Activated CD4-positive, alpha-beta T cell treated with anti-CD3 and anti-CD28 coated beads, Interleukin-2, amount 10 ng/mL, durations not matched to agents 24 days and 14 days (primary cell): ENCODE results near the gene NPL. TPM values are rescaled to one million over a fixed set of nuclear protein-coding genes. Genes with fewer than 3 reads are reported as not detected.
A peak's percentile ranks its signal among the peaks of the same experiment; 100 is the strongest.

Experiments used
- DNase-seq: peaks from one replicate; pipeline ENCODE4 v3.0.0; 2022
- H3K27ac Mint-ChIP-seq: one replicate; pipeline ENCODE4 v1.8.0; 2022; ENCODE audit warnings: mild to moderate bottlenecking, mixed read lengths
- H3K27me3 Mint-ChIP-seq: one replicate; pipeline ENCODE4 v1.8.0; 2022; ENCODE audit warnings: mixed read lengths
- H3K36me3 Mint-ChIP-seq: one replicate; pipeline ENCODE4 v1.8.0; 2022; ENCODE audit warnings: low read depth, mild to moderate bottlenecking, mixed read lengths
- H3K4me1 Mint-ChIP-seq: one replicate; pipeline ENCODE4 v1.8.0; 2021; ENCODE audit warnings: mixed read lengths
- H3K4me3 Mint-ChIP-seq: one replicate; pipeline ENCODE4 v1.8.0; 2022; ENCODE audit warnings: mild to moderate bottlenecking, moderate library complexity, mixed read lengths
- H3K9me3 Mint-ChIP-seq: one replicate; pipeline ENCODE4 v1.8.0; 2021; ENCODE audit warnings: mixed read lengths
- intact Hi-C: fragments of 100-400 bp; cut with micrococcal nuclease; formaldehyde crosslinking; loops from one replicate; pipeline ENCODE4 v1.15.1; 2023
- total RNA-seq: library from RNA; stranded (reverse); gene quantifications from 2 replicates; pipeline ENCODE4 v1.2.3, GENCODE V29; 2022

NPL gene
- total RNA-seq, 1 donor from 2014 or later, result 5.5 TPM

- intact Hi-C loops, result no loop called here
- DNase-seq, result no peak
- Mint-ChIP-seq H3K4me3 (no peak overlapping the region), H3K4me1 (peaks cover 5% of the 10 kb centered on the region), H3K36me3 (peaks cover 1% of the 10 kb centered on the region), H3K27ac (no peak overlapping the region), H3K27me3 (no peaks in the 10 kb centered on the region), H3K9me3 (no peaks in the 10 kb centered on the region)
Measured at GRCh38 chr1:182816863-182817262, 27.3 kb downstream of the NPL start.

GRCh38 chr1:182817802-182818201 lies 28.2 kb downstream of the NPL start:
- intact Hi-C loops, result no loop called here
- no peak for DNase-seq
- no peaks in the 10 kb centered on the region for H3K9me3 Mint-ChIP-seq
- peaks cover 1% of the 10 kb centered on the region for H3K36me3 Mint-ChIP-seq
- no peak overlapping the region for H3K4me3 Mint-ChIP-seq
- no peaks in the 10 kb centered on the region for H3K27me3 Mint-ChIP-seq
- H3K4me1 Mint-ChIP-seq, result peaks cover 5% of the 10 kb centered on the region
- no peak overlapping the region for H3K27ac Mint-ChIP-seq

- DNase-seq, result no peak
- peaks cover under 1% of the 10 kb centered on the region for H3K36me3 Mint-ChIP-seq
- H3K9me3 Mint-ChIP-seq, result no peaks in the 10 kb centered on the region
- peaks cover 5% of the 10 kb centered on the region for H3K4me1 Mint-ChIP-seq
- peaks cover 2% of the 10 kb centered on the region for H3K27me3 Mint-ChIP-seq
- no peak overlapping the region for H3K4me3 Mint-ChIP-seq
- H3K27ac Mint-ChIP-seq, result no peak overlapping the region
- intact Hi-C loops, result no loop called here
Measured at GRCh38 chr1:182823220-182823619, 33.6 kb downstream of the NPL start.

- H3K9me3 Mint-ChIP-seq, result no peaks in the 10 kb centered on the region
- no peak for DNase-seq
- no peaks in the 10 kb centered on the region for H3K36me3 Mint-ChIP-seq
- H3K4me3 Mint-ChIP-seq, result no peak overlapping the region
- no peaks in the 10 kb centered on the region for H3K4me1 Mint-ChIP-seq
- intact Hi-C loops, result no loop called here
- no peak overlapping the region for H3K27ac Mint-ChIP-seq
- peaks cover 4% of the 10 kb centered on the region for H3K27me3 Mint-ChIP-seq
Measured at GRCh38 chr1:182826892-182827291, 37.3 kb downstream of the NPL start.

GRCh38 chr1:182829285-182829932 lies 39.8 kb downstream of the NPL start:
- peaks cover 4% of the 10 kb centered on the region for H3K27me3 Mint-ChIP-seq
- no peaks in the 10 kb centered on the region for H3K36me3 Mint-ChIP-seq

GRCh38 chr1:182833271-182833670 lies 43.7 kb downstream of the NPL start:
- peaks cover 3% of the 10 kb centered on the region for H3K27me3 Mint-ChIP-seq
- H3K4me1 Mint-ChIP-seq, result peaks cover 1% of the 10 kb centered on the region
- H3K4me3 Mint-ChIP-seq, result no peak overlapping the region
- no peak for DNase-seq
- intact Hi-C loops, result loop anchor here (10.0 kb wide), 1 partner anchor 802 kb away; the partner anchor contains the start of gene ARPC5
- no peaks in the 10 kb centered on the region for H3K36me3 Mint-ChIP-seq
- no peaks in the 10 kb centered on the region for H3K9me3 Mint-ChIP-seq
- no peak overlapping the region for H3K27ac Mint-ChIP-seq

More at GRCh38 chr1:182829285-182829932, 39.8 kb downstream of the NPL start:
- Mint-ChIP-seq H3K27ac (no peak overlapping the region), H3K9me3 (no peaks in the 10 kb centered on the region), H3K4me3 (no peak overlapping the region), H3K4me1 (no peaks in the 10 kb centered on the region)
- DNase-seq, result no peak
- intact Hi-C loops, result no loop called here

- H3K27me3 Mint-ChIP-seq, result peaks cover 4% of the 10 kb centered on the region
- intact Hi-C loops, result loop anchor here (10.0 kb wide), 1 partner anchor 800 kb away; the partner anchor contains the start of gene ARPC5
- no peak overlapping the region for H3K27ac Mint-ChIP-seq
- no peak overlapping the region for H3K4me3 Mint-ChIP-seq
- H3K4me1 Mint-ChIP-seq, result peaks cover 8% of the 10 kb centered on the region
- H3K9me3 Mint-ChIP-seq, result no peaks in the 10 kb centered on the region
- H3K36me3 Mint-ChIP-seq, result peaks cover 2% of the 10 kb centered on the region
- DNase-seq, result no peak
Measured at GRCh38 chr1:182834326-182834725, 44.8 kb downstream of the NPL start.

- Mint-ChIP-seq H3K4me3 (no peak overlapping the region), H3K36me3 (peaks cover 13% of the 10 kb centered on the region), H3K27me3 (peaks cover 4% of the 10 kb centered on the region), H3K27ac (no peak overlapping the region), H3K9me3 (no peaks in the 10 kb centered on the region), H3K4me1 (peaks cover 14% of the 10 kb centered on the region)
- intact Hi-C loops, result loop anchor here (10.0 kb wide), 1 partner anchor 799 kb away; the partner anchor contains the start of gene ARPC5
- no peak for DNase-seq
Measured at GRCh38 chr1:182835806-182836205, 46.2 kb downstream of the NPL start.

- DNase-seq, result peak; percentile 99
- H3K4me3 Mint-ChIP-seq, result peak within 1 kb of the TSS; percentile 92
- intact Hi-C loops, result loop anchor here (1.0 to 10.0 kb wide), 6 partner anchors 50 to 795 kb away; partner anchors contain the start of genes ARPC5, GLUL and NPL
- no peaks in the 10 kb centered on the region for H3K9me3 Mint-ChIP-seq
- peaks cover 37% of the 10 kb centered on the region for H3K4me1 Mint-ChIP-seq
- peak within 1 kb of the TSS; percentile 94 for H3K27ac Mint-ChIP-seq
- peaks cover 42% of the 10 kb centered on the region for H3K36me3 Mint-ChIP-seq
- H3K27me3 Mint-ChIP-seq, result peaks cover 3% of the 10 kb centered on the region
Measured at GRCh38 chr1:182839209-182840066, 49.9 kb downstream of the NPL start, which contains the start of gene DHX9. Gene DHX9 (plus strand): TSS chr1:182839347. CDS start chr1:182842567, 3,220 bp downstream.

- peaks cover 2% of the 10 kb centered on the region for H3K27me3 Mint-ChIP-seq
- peaks cover 60% of the 10 kb centered on the region for H3K36me3 Mint-ChIP-seq
- intact Hi-C loops, result loop anchor here (2.0 kb wide), 1 partner anchor 629 kb away; no protein-coding TSS in a partner anchor
Measured at GRCh38 chr1:182841368-182841988, 51.9 kb downstream of the NPL start.

GRCh38 chr1:182842265-182842664 lies 52.7 kb downstream of the NPL start:
- Mint-ChIP-seq H3K36me3 (peaks cover 67% of the 10 kb centered on the region), H3K4me3 (peak overlapping the region; percentile 92), H3K27ac (peak overlapping the region; percentile 59), H3K27me3 (peaks cover 2% of the 10 kb centered on the region), H3K4me1 (peaks cover 56% of the 10 kb centered on the region), H3K9me3 (no peaks in the 10 kb centered on the region)
- intact Hi-C loops, result no loop called here
- DNase-seq, result no peak

More at GRCh38 chr1:182841368-182841988, 51.9 kb downstream of the NPL start:
- H3K27ac Mint-ChIP-seq, result peak overlapping the region; percentile 94
- H3K9me3 Mint-ChIP-seq, result no peaks in the 10 kb centered on the region
- peaks cover 50% of the 10 kb centered on the region for H3K4me1 Mint-ChIP-seq
- peak overlapping the region; percentile 92 for H3K4me3 Mint-ChIP-seq
- DNase-seq, result no peak

- no peaks in the 10 kb centered on the region for H3K27me3 Mint-ChIP-seq
- H3K9me3 Mint-ChIP-seq, result no peaks in the 10 kb centered on the region
- H3K36me3 Mint-ChIP-seq, result peaks cover 88% of the 10 kb centered on the region
- peak overlapping the region; percentile 86 for H3K27ac Mint-ChIP-seq
- peaks cover 71% of the 10 kb centered on the region for H3K4me1 Mint-ChIP-seq
- intact Hi-C loops, result loop anchor here (5.0 kb wide), 1 partner anchor 37 kb away; no protein-coding TSS in a partner anchor
- no peak for DNase-seq
- peak overlapping the region; percentile 62 for H3K4me3 Mint-ChIP-seq
Measured at GRCh38 chr1:182845379-182845778, 55.8 kb downstream of the NPL start.

- Mint-ChIP-seq H3K36me3 (peaks cover 85% of the 10 kb centered on the region), H3K4me1 (peaks cover 69% of the 10 kb centered on the region), H3K9me3 (no peaks in the 10 kb centered on the region), H3K4me3 (no peak overlapping the region), H3K27me3 (no peaks in the 10 kb centered on the region), H3K27ac (no peak overlapping the region)
- no peak for DNase-seq
- intact Hi-C loops, result loop anchor here (5.0 kb wide), 1 partner anchor 36 kb away; no protein-coding TSS in a partner anchor
Measured at GRCh38 chr1:182845894-182846293, 56.3 kb downstream of the NPL start.
